IMR-90 (cell line): ENCODE data around the gene FANCE.

Source experiments
- CEBPB ChIP-seq: IDR thresholded peaks from 2 replicates; pipeline ENCODE4 v1.6.1; 2012; ENCODE audit warnings: low read depth, low read length, improper control_type of control experiment
- CTCF ChIP-seq: conservative IDR thresholded peaks from 2 replicates; pipeline ENCODE4 v1.5.1; 2012; ENCODE audit warnings: mild to moderate bottlenecking, low read depth, low read length, improper control_type of control experiment
- MXI1 ChIP-seq: IDR thresholded peaks from 2 replicates; pipeline ENCODE4 v1.6.1; 2012; ENCODE audit warnings: low read depth, mild to moderate bottlenecking, low read length, moderate library complexity, borderline replicate concordance
- POLR2A ChIP-seq: IDR thresholded peaks from 2 replicates; pipeline ENCODE4 v1.6.1; 2012; ENCODE audit warnings: mild to moderate bottlenecking, low read depth, low read length

GRCh38 chr6:35441205-35441604, 10.9 kb upstream of the FANCE start:
- TF ChIP-seq POLR2A (no peak), CTCF (no peak), CEBPB (no peak), MXI1 (no peak)
